Choroid plexus epithelial cell (primary cell): ENCODE results near the gene ADGRF1.

Experiments used
- DNase-seq: peaks from one replicate; pipeline ENCODE4 v3.0.0-alpha.2; 2010; ENCODE audit warnings: low read depth
- H3K4me3 ChIP-seq: 2 replicates; pipeline ENCODE4 v1.5.1; 2011; ENCODE audit warnings: low read depth, mild to moderate bottlenecking, control low read depth, low read length, moderate library complexity
- CTCF ChIP-seq: conservative IDR thresholded peaks from 2 replicates; pipeline ENCODE4 v1.5.1; 2011; ENCODE audit warnings: low read depth, mild to moderate bottlenecking, control low read depth, inconsistent platforms, low read length, moderate library complexity

ADGRF1 gene

GRCh38 chr6:46956409-46956808, 85.7 kb downstream of the ADGRF1 start:
- no peak for TF ChIP-seq CTCF
- no peak for DNase-seq
- no peak overlapping the region for H3K4me3 ChIP-seq

- TF ChIP-seq CTCF, result no peak
- no peak overlapping the region for H3K4me3 ChIP-seq
- peak; percentile 31 for DNase-seq
These were observed 87.2 kb downstream of the ADGRF1 start for GRCh38 chr6:46954837-46955451.

- no peak overlapping the region for H3K4me3 ChIP-seq
- TF ChIP-seq CTCF, result no peak
- no peak for DNase-seq
These were observed 88.2 kb downstream of the ADGRF1 start for GRCh38 chr6:46953921-46954320.

- TF ChIP-seq CTCF, result no peak
- DNase-seq, result no peak
- no peak overlapping the region for H3K4me3 ChIP-seq
These were observed 92.4 kb downstream of the ADGRF1 start for GRCh38 chr6:46949632-46950280.

- no peak overlapping the region for H3K4me3 ChIP-seq
- no peak for TF ChIP-seq CTCF
- no peak for DNase-seq
These were observed 93.4 kb downstream of the ADGRF1 start for GRCh38 chr6:46948699-46949098.
